BLaER1 treated with 17β-estradiol and CSF1 and Interleukin-3, amounts not matched to agents 10 nM and 100 nM (cell line): Measurements from ENCODE around the gene KCND1.

Experiments
- H3K27ac ChIP-seq, 11 experiments: shearing (Covaris generic); formaldehyde crosslinking; 2 replicates each; pipeline ENCODE4 v1.8.1; 2022
- H3K27me3 ChIP-seq, 11 experiments: shearing (Covaris generic); formaldehyde crosslinking; 2 replicates each; pipeline ENCODE4 v1.8.1; 2022
- H3K36me3 ChIP-seq, 11 experiments: shearing (Covaris generic); formaldehyde crosslinking; 2 replicates each; pipeline ENCODE4 v1.8.1; 2022
- H3K4me1 ChIP-seq, 10 experiments: shearing (Covaris generic); formaldehyde crosslinking; 2 replicates each; pipeline ENCODE4 v1.8.1; 2022
- H3K4me2 ChIP-seq, 11 experiments: shearing (Covaris generic); formaldehyde crosslinking; 2 replicates each; pipeline ENCODE4 v1.8.1; 2022
- H3K4me3 ChIP-seq, 10 experiments: shearing (Covaris generic); formaldehyde crosslinking; 2 replicates each; pipeline ENCODE4 v1.8.1; 2022
- H3K9ac ChIP-seq, 11 experiments: shearing (Covaris generic); formaldehyde crosslinking; 2 replicates each; pipeline ENCODE4 v1.8.1; 2022
- H3K9me3 ChIP-seq, 11 experiments: shearing (Covaris generic); formaldehyde crosslinking; replicated peaks in 1 of 11; 2 replicates each; pipeline ENCODE4 v1.8.1; 2022
- H4K20me1 ChIP-seq, 11 experiments: shearing (Covaris generic); formaldehyde crosslinking; 2 replicates each; pipeline ENCODE4 v1.8.1; 2022
- Cebpa-rat ChIP-seq, 11 experiments: shearing (Covaris generic); IDR thresholded peaks; 2 replicates each; pipeline ENCODE4 v1.8.1; 2022

KCND1 gene

DNA sequence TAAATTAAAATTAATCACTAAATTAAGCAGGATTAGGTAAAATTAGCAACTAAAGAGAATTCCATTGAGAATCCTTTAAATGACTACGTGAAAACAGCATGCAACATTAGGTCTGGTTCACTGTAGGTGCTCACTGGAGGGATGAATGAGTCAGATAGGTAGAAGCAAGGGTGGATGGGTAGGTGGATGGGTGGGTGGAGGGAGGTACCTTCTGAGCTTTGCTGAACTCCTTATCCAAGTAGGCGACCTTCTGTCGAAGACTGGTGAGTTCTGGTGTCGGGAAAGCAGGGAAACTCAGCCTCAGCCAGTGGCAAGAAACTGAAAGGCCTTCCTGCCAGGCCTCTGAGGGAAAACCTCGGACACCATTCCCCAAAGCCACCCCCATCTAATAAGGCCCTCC is 27.4 kb upstream of the KCND1 start:
- peaks cover 0 to 28% (median 7%) of the 10 kb centered on the region in 11 experiments; a peak in 10 of 22 replicates for H3K9me3 ChIP-seq
- TF ChIP-seq Cebpa-rat (IDR thresholded peaks at IDR 0.05), result no peak
- H3K4me1 ChIP-seq, result peaks cover 0 to 27% (median 9%) of the 10 kb centered on the region in 10 experiments; a peak in 14 of 20 replicates
- H3K27ac ChIP-seq, result no peak overlapping the region
- peaks cover 14 to 57% (median 38%) of the 10 kb centered on the region in 11 experiments; a peak in 21 of 22 replicates for H3K36me3 ChIP-seq
- H3K9ac ChIP-seq, result no peak overlapping the region
- H3K4me3 ChIP-seq, result no peak overlapping the region
- H3K27me3 ChIP-seq, result peaks cover 22 to 58% (median 47%) of the 10 kb centered on the region in 11 experiments; a peak in 21 of 22 replicates
- peaks cover 5 to 53% (median 26%) of the 10 kb centered on the region in 11 experiments; a peak in 18 of 22 replicates for H4K20me1 ChIP-seq
- H3K4me2 ChIP-seq, result no peak overlapping the region

DNA sequence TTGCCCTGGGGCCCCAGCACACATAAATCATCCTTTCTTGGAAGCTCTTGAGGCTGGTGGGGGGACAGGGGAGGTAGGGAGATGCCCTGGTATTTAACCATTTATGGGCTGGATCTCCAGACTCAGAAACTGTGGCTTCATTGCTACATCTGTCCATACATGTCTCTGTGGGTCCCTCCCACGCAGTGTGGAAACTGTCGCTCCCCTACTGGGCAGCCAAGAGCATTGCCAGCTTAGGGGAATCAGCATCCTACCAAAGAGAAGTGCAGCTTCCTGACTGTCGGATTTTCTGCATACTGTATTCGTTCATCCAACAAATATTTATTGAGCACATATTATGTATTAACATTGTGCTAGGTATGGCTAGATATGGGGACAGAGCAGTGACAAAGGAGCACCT is 26.7 kb upstream of the KCND1 start:
- TF ChIP-seq Cebpa-rat (IDR thresholded peaks at IDR 0.05), result no peak
- peaks cover 0 to 26% (median 7%) of the 10 kb centered on the region in 11 experiments; a peak in 10 of 22 replicates for H3K9me3 ChIP-seq
- H3K27ac ChIP-seq, result no peak overlapping the region
- peaks cover 14 to 63% (median 43%) of the 10 kb centered on the region in 11 experiments for H3K36me3 ChIP-seq
- H3K4me1 ChIP-seq, result peaks cover 0 to 27% (median 9%) of the 10 kb centered on the region in 10 experiments; a peak in 14 of 20 replicates
- H3K4me2 ChIP-seq, result no peak overlapping the region
- H3K4me3 ChIP-seq, result no peak overlapping the region
- no peak overlapping the region for H3K9ac ChIP-seq
- H4K20me1 ChIP-seq, result peaks cover 5 to 59% (median 27%) of the 10 kb centered on the region in 11 experiments; a peak in 18 of 22 replicates
- peaks cover 24 to 65% (median 54%) of the 10 kb centered on the region in 11 experiments; a peak in 21 of 22 replicates for H3K27me3 ChIP-seq

DNA sequence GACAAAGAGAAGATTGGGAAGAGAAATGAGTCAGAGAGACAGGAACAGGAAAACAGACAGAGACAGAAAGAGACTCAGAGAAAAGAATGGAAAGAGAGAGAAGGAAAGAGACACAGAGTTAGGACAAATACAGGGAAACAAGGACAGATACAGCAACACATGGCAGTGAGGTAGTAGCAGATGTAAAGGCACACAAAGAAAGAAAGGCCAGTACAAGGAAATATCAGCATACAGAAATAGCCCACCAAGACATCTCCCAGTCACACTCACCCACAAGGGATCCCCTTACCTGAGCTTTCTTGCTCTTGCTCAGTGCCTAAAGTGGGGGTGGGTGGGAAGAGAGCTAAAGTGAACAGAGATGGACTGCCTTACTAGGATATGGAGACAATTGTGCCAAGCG is 26.2 kb upstream of the KCND1 start:
- peaks cover 0 to 23% (median 7%) of the 10 kb centered on the region in 11 experiments; a peak in 10 of 22 replicates for H3K9me3 ChIP-seq
- no peak overlapping the region for H3K4me3 ChIP-seq
- H3K9ac ChIP-seq, result no peak overlapping the region
- peaks cover 0 to 27% (median 9%) of the 10 kb centered on the region in 10 experiments; a peak in 14 of 20 replicates for H3K4me1 ChIP-seq
- no peak overlapping the region for H3K27ac ChIP-seq
- H3K27me3 ChIP-seq, result peaks cover 29 to 70% (median 59%) of the 10 kb centered on the region in 11 experiments; a peak in 21 of 22 replicates
- no peak overlapping the region; a peak in 1 of 22 replicates for H3K4me2 ChIP-seq
- H3K36me3 ChIP-seq, result peaks cover 14 to 68% (median 46%) of the 10 kb centered on the region in 11 experiments
- H4K20me1 ChIP-seq, result peaks cover 5 to 64% (median 30%) of the 10 kb centered on the region in 11 experiments; a peak in 19 of 22 replicates
- no peak for TF ChIP-seq Cebpa-rat (IDR thresholded peaks at IDR 0.05)

- Histone ChIP-seq H3K4me2 (no peak overlapping the region), H3K9me3 (peaks cover 0 to 23% (median 7%) of the 10 kb centered on the region in 11 experiments; a peak in 10 of 22 replicates), H3K4me3 (no peak overlapping the region), H4K20me1 (peaks cover 5 to 68% (median 30%) of the 10 kb centered on the region in 11 experiments; a peak in 19 of 22 replicates), H3K27ac (no peak overlapping the region), H3K36me3 (peaks cover 15 to 72% (median 46%) of the 10 kb centered on the region in 11 experiments), H3K9ac (no peak overlapping the region), H3K27me3 (peaks cover 29 to 74% (median 61%) of the 10 kb centered on the region in 11 experiments), H3K4me1 (peaks cover 0 to 27% (median 9%) of the 10 kb centered on the region in 10 experiments; a peak in 14 of 20 replicates)
- no peak for TF ChIP-seq Cebpa-rat (IDR thresholded peaks at IDR 0.05)
Measured at GRCh38 chrX:48997455-48997854, 25.8 kb upstream of the KCND1 start.

DNA sequence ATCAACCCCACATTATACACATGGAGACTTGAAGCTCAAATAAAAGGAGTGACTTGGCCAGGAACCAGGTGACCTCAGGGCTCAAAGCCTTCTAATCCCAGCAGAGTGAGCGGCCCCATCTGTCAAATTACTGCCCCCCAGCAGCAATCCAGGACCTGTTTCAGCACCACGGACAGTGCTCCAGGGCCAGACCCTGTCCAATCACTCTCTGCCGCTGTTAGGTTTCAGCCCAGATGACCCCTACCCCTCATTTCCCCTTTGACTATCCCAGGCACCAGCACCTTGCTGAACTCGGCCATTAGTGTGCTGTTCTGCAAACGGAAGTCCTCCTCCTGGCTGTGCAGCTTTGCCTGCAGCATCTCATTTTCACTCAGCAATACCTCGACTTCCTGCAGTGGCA is 25.3 kb upstream of the KCND1 start:
- H3K4me2 ChIP-seq, result no peak overlapping the region
- peaks cover 29 to 78% (median 66%) of the 10 kb centered on the region in 11 experiments for H3K27me3 ChIP-seq
- peaks cover 5 to 68% (median 30%) of the 10 kb centered on the region in 11 experiments; a peak in 19 of 22 replicates for H4K20me1 ChIP-seq
- no peak for TF ChIP-seq Cebpa-rat (IDR thresholded peaks at IDR 0.05)
- peaks cover 0 to 27% (median 9%) of the 10 kb centered on the region in 10 experiments; a peak in 14 of 20 replicates for H3K4me1 ChIP-seq
- H3K9ac ChIP-seq, result no peak overlapping the region
- no peak overlapping the region for H3K4me3 ChIP-seq
- peaks cover 0 to 18% (median 5%) of the 10 kb centered on the region in 11 experiments; a peak in 10 of 22 replicates for H3K9me3 ChIP-seq
- H3K36me3 ChIP-seq, result peaks cover 20 to 77% (median 50%) of the 10 kb centered on the region in 11 experiments
- H3K27ac ChIP-seq, result no peak overlapping the region

DNA sequence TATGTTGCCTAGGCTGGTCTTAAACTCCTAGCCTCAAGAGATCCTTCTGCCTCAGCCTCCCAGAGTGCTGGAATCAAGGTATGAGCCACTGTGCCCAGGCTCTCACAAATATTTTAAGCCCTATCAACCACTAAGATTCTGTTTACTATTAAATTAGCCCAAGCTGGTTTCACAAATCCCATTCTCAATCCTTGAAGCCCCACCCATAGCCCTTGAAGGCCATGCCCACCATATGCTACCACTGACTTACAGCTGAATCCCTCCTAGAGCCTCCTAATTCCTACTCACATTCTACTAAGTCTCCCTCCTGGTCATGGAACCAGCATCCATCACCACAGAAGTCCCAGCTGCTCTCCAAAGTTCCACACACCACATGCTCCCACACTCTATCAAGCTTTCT is 20.7 kb upstream of the KCND1 start:
- H3K9me3 ChIP-seq, result peaks cover 0 to 6% (median 0%) of the 10 kb centered on the region in 11 experiments; a peak in 1 of 22 replicates
- no peak overlapping the region for H3K27ac ChIP-seq
- H3K4me3 ChIP-seq, result no peak overlapping the region
- H3K36me3 ChIP-seq, result peaks cover 33 to 97% (median 67%) of the 10 kb centered on the region in 11 experiments
- H3K27me3 ChIP-seq, result peaks cover 28 to 95% (median 77%) of the 10 kb centered on the region in 11 experiments
- H3K4me1 ChIP-seq, result no peaks in the 10 kb centered on the region
- H3K9ac ChIP-seq, result no peak overlapping the region
- no peak for TF ChIP-seq Cebpa-rat (IDR thresholded peaks at IDR 0.05)
- H3K4me2 ChIP-seq, result no peak overlapping the region
- H4K20me1 ChIP-seq, result peaks cover 5 to 72% (median 17%) of the 10 kb centered on the region in 11 experiments; a peak in 19 of 22 replicates

DNA sequence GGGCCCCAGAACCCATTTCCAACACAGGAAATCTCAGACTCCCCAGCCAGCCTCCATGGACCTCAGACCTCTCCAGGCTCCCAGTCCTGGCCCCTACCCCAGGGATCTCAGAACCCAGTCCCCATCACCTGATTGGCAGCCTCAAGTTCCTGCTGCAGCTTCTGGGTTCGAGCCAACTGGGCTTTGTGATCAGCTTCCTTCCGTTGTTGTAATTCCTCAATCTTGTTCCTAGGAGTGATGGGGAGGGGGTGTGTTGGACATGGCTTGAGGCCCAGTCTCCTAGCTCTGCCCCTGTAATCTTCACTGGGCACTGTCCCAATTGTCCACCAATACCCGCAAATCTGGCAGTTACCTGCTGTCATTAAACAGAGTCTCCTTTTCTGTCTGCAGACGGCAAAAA is 17.8 kb upstream of the KCND1 start:
- Histone ChIP-seq H3K4me3 (no peak overlapping the region), H3K4me1 (no peaks in the 10 kb centered on the region), H4K20me1 (peaks cover 0 to 49% (median 10%) of the 10 kb centered on the region in 11 experiments; a peak in 14 of 22 replicates), H3K36me3 (peaks cover 39 to 87% (median 60%) of the 10 kb centered on the region in 11 experiments), H3K9ac (no peak overlapping the region), H3K9me3 (no peaks in the 10 kb centered on the region), H3K27me3 (peaks cover 21 to 91% (median 67%) of the 10 kb centered on the region in 11 experiments; a peak in 20 of 22 replicates), H3K4me2 (no peak overlapping the region), H3K27ac (no peak overlapping the region)
- TF ChIP-seq Cebpa-rat (IDR thresholded peaks at IDR 0.05), result no peak

GRCh38 chrX:48983896-48984295 is 12.3 kb upstream of the KCND1 start:
- Histone ChIP-seq H3K36me3 (peaks cover 47 to 77% (median 59%) of the 10 kb centered on the region in 11 experiments), H3K9me3 (no peaks in the 10 kb centered on the region), H3K27me3 (peaks cover 14 to 86% (median 61%) of the 10 kb centered on the region in 11 experiments), H4K20me1 (peaks cover 0 to 27% (median 7%) of the 10 kb centered on the region in 11 experiments; a peak in 11 of 22 replicates), H3K4me3 (no peak overlapping the region), H3K27ac (no peak overlapping the region), H3K4me1 (no peaks in the 10 kb centered on the region), H3K4me2 (no peak overlapping the region), H3K9ac (no peak overlapping the region)
- no peak for TF ChIP-seq Cebpa-rat (IDR thresholded peaks at IDR 0.05)

DNA sequence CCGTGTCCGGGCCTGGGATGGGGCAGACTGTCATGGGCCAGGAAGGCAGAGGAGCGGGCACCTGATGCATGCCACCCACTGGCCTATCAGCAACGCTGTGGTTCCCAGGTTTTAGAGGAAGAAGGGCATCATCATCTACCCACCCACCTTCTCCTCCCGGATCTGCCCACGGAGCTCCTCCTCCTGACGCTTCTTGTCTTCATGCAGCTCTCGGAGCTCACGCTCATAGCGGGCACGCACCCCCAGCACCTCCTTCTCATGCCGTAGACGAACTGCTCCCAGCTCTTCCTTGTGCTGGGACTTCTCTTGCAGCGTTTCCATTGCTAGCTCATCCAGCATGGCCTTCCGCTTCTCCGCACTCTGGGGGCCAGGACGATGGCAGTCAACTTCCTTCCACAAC is 11.4 kb upstream of the KCND1 start:
- H3K27me3 ChIP-seq, result peaks cover 15 to 83% (median 55%) of the 10 kb centered on the region in 11 experiments
- H3K27ac ChIP-seq, result no peak overlapping the region
- no peaks in the 10 kb centered on the region for H3K4me1 ChIP-seq
- H3K9me3 ChIP-seq, result no peaks in the 10 kb centered on the region
- H3K4me2 ChIP-seq, result no peak overlapping the region
- peaks cover 44 to 77% (median 58%) of the 10 kb centered on the region in 11 experiments for H3K36me3 ChIP-seq
- peaks cover 0 to 25% (median 7%) of the 10 kb centered on the region in 11 experiments; a peak in 10 of 22 replicates for H4K20me1 ChIP-seq
- no peak overlapping the region for H3K4me3 ChIP-seq
- no peak for TF ChIP-seq Cebpa-rat (IDR thresholded peaks at IDR 0.05)
- no peak overlapping the region for H3K9ac ChIP-seq
